Hematopoietic multipotent progenitor cell treated with erythropoietin and hydrocortisone succinate and interleukin-3 and kit ligand, for 15 days (in vitro differentiated cells): ENCODE measurements around the gene GOLGA8B.
"Not testable (repeated sequence)": the region's sequence is repeated elsewhere in the genome, so short reads cannot be mapped to it uniquely, and the experiment has no call there.

Experiments
- DNase-seq: peaks from one replicate; pipeline ENCODE4 v3.0.0-alpha.2; 2015; ENCODE audit warnings: low spot score

Gene GOLGA8B

GRCh38 chr15:34564711-34565110 is 18.7 kb downstream of the GOLGA8B start:
- not testable (repeated sequence) for DNase-seq

DNA sequence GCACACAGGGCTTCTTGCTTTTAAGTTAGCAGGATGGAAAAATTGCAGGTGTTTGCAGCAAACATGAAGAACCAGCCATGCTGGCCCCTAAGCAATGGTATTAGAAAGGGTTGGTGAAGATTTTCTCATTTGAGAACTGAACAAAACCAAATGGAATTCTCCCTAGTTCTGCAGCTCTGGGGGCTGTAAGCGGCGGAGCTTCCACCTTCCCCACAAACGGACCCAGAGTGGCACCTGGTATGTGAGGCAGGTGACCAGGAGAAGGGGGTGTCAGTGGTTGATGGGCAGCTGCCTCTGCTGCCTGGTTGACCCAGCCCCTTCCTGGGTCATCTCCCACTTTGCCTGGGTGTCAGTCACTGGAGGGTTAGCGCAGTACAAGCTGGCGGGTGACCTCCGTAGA is 22.6 kb downstream of the GOLGA8B start:
- DNase-seq = not testable (repeated sequence)

DNA sequence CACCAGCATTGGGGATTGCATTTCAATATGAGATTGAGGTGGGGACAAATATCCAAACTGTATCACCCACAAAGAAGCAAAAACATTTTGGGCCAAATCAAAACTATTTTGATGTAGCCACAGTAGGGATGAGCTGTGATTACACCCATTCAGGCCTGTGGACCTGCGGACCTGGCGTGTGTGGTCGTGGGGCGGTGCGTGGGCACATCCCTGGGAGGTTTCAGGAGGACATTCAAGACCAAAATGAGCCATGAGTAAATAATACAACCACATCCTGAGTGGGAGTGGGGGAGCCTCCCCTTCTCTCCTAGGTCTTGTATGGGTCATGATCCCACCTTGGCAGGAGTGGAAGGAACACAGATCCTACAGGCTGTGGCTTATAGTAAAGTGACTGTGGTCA is 23.7 kb downstream of the GOLGA8B start:
- DNase-seq = not testable (repeated sequence)

DNA sequence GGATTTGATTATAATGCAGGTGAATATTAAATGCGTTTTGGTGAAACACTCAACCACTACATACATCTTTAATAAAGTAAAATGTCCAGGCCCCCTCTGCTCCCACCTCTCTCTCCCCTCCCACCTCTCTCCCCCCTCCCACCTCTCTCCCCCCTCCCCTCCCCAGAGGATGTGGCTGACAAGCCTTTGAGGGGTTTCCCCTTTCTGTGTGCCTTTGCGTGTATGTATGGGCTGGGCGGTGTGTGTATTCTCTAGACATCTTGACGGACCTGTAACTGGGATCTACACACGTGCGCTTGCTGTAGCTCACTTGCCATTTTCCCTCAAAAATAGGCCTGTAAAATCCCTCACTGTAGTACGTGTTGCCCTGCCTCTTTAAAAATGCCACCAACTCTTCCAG is 28.3 kb downstream of the GOLGA8B start:
- DNase-seq = not testable (repeated sequence)

DNA sequence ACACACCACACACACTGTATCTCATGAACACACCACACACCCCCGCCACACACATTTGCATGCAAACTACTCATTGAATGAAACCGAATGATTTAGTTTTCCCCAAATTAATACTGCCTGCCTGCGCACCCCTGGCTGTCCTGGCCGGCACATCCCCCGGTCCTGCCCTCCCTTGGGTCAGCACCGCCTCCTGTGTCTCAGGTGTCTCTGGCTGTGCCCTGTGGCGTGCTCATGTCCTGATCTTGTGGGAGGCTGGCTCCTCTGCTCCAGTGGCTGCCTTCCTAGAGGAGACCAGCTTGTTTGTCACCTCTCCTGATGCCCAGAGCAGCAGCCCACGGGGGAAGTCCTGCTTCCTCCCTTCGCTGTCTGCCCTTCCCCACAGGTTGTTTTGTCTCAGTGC is 28.7 kb downstream of the GOLGA8B start:
- DNase-seq = not testable (repeated sequence)

DNA sequence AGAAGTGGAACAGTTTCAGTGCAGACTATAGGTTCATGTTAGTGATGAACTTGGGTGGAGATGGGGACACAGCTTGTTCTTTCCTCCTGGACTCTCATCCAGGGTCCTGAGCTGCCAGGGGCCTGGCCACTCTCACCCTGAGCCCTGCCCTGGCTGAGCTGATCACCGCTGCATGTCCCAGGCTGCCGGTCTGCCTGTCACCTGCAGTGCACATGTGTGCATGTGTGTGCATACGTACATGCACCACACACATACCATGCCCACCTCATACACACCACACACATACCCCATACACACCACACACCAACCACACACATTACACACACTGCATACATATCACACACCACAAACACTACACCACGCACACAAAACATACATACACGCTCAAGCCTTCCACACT is 29.3 kb downstream of the GOLGA8B start:
- not testable (repeated sequence) for DNase-seq

- DNase-seq = not testable (repeated sequence)
Observed at GRCh38 chr15:34550129-34550528, 33.3 kb downstream of the GOLGA8B start.

GRCh38 chr15:34549381-34549809 is 34.1 kb downstream of the GOLGA8B start:
- DNase-seq = not testable (repeated sequence)

DNA sequence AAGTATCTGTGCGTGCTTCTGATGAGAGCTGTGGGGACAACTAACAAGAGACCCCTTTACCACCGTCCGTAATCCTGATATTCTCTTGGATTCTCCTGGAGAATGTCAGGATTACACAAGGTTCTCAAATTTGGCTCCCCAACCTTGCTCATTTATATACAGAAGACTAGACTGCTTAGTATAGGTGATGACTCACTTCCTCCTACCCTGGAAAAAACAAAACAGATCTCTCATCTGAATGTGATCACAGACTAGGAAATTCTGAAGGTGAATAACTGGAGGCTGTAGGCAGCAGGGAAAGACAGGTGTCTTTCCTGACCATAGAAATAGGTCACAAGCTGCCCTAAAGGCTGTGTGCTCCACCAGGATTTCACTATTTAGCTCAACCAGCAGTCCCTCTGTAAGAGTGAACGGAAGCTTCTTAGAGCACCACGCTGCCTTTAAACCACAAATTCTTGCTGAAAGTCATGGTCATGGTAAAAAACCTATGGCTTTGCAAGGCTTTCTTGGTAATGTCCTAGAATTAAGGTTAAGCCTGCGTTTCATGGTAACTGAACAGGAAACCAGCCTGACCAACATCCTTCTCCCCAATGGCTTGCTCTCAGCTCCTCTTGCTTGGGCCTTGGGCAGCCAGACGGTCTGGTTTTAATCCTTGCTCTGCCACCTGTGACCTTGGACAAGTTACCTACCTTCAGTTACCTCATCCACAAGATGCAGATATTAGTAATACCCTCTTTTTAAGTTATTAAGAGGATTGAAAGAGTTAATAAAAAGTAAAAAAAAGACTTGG is 39.4 kb downstream of the GOLGA8B start:
- not testable (repeated sequence) for DNase-seq

DNA sequence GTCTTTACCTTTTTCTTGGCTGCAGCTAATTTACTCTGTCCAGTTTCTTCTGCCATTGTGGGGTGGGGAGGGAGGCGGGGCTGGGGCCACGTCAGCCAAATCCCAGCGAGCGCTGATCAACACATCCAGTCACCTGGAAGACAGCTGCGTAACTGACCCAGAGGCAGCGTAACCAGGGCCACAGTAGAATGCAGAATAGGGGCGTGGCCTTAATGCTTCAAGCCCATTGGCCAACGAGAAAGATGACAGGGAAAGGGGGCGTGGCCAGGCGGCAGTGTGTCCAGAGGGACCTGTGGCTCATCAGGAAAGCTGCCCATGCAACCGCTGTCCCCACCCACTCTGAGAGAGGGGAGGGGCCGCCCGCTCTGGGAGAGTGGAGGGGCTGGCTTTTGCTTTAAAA is 47.6 kb downstream of the GOLGA8B start:
- not testable (repeated sequence) for DNase-seq
